Measurements from ENCODE around the gene FKBP1A. TPM values are rescaled to one million over a fixed set of nuclear protein-coding genes. Genes with fewer than 3 reads are reported as not detected.

FKBP1A gene
- total and polyA plus RNA-seq, 2 experiments from 2014 or later, result 99.5 to 161 TPM

GRCh38 chr20:1357921-1358671 is 34.8 kb downstream of the FKBP1A start:
- no peak for DNase-seq (ENCODE audit: low spot score)
- Histone ChIP-seq H4K20me1 (ENCODE audit: insufficient read depth, poor library complexity, severe bottlenecking) (no peaks in the 10 kb centered on the region), H3K36me3 (replicated peaks; ENCODE audit: insufficient read depth, low read depth) (no peaks in the 10 kb centered on the region), H3K4me1 (ENCODE audit: insufficient read depth) (no peaks in the 10 kb centered on the region), H3K4me2 (no peak overlapping the region), H3K27ac (no peak overlapping the region), H3K9me2 (replicated peaks; ENCODE audit: insufficient read depth) (no peaks in the 10 kb centered on the region), H3K79me2 (peaks cover 5% of the 10 kb centered on the region), H3K27me3 (no peaks in the 10 kb centered on the region), H3K4me3 (no peak overlapping the region), H3K9me3 (ENCODE audit: low read depth) (no peaks in the 10 kb centered on the region), H2AFZ (no peak overlapping the region)
- 97% methylated on average over 9 of the region's 9 CpGs for WGBS (ENCODE audit: low lambda C conversion rate, missing lambda C conversion rate)
- TF ChIP-seq CTCF (IDR thresholded peaks at IDR 0.05; ENCODE audit: poor library complexity) (no peak), EZH2phosphoT487 (IDR thresholded peaks at IDR 0.05; ENCODE audit: low read depth, severe bottlenecking, unreplicated experiment) (no peak), EZH2 (IDR thresholded peaks at IDR 0.05; ENCODE audit: borderline replicate concordance) (no peak)

GRCh38 chr20:1353956-1354355 is 38.9 kb downstream of the FKBP1A start:
- Histone ChIP-seq H3K36me3 (replicated peaks; ENCODE audit: insufficient read depth, low read depth) (no peaks in the 10 kb centered on the region), H3K9me3 (ENCODE audit: low read depth) (no peaks in the 10 kb centered on the region), H2AFZ (no peak overlapping the region), H3K9me2 (replicated peaks; ENCODE audit: insufficient read depth) (no peaks in the 10 kb centered on the region), H3K4me1 (ENCODE audit: insufficient read depth) (no peaks in the 10 kb centered on the region), H3K27me3 (no peaks in the 10 kb centered on the region), H3K27ac (no peak overlapping the region), H3K4me3 (no peak overlapping the region), H3K4me2 (no peak overlapping the region), H3K79me2 (peaks cover 11% of the 10 kb centered on the region), H4K20me1 (ENCODE audit: insufficient read depth, poor library complexity, severe bottlenecking) (no peaks in the 10 kb centered on the region)
- no peak for TF ChIP-seq EZH2 (IDR thresholded peaks at IDR 0.05; ENCODE audit: borderline replicate concordance)
- TF ChIP-seq EZH2phosphoT487 (IDR thresholded peaks at IDR 0.05; ENCODE audit: low read depth, severe bottlenecking, unreplicated experiment), result no peak
- no peak for DNase-seq (ENCODE audit: low spot score)

- H3K4me3 ChIP-seq, result no peak overlapping the region
- no peak overlapping the region for H3K4me2 ChIP-seq
- peaks cover 6% of the 10 kb centered on the region for H3K79me2 ChIP-seq
- no peaks in the 10 kb centered on the region for H3K27me3 ChIP-seq
- DNase-seq (ENCODE audit: low spot score), result no peak
- no peaks in the 10 kb centered on the region for H3K36me3 ChIP-seq (replicated peaks; ENCODE audit: insufficient read depth, low read depth)
- H3K27ac ChIP-seq, result no peak overlapping the region
- H4K20me1 ChIP-seq (ENCODE audit: insufficient read depth, poor library complexity, severe bottlenecking), result no peaks in the 10 kb centered on the region
- WGBS (ENCODE audit: low lambda C conversion rate, missing lambda C conversion rate), result 97% methylated on average over 2 of the region's 2 CpGs
- H3K9me3 ChIP-seq (ENCODE audit: low read depth), result no peaks in the 10 kb centered on the region
- H3K9me2 ChIP-seq (replicated peaks; ENCODE audit: insufficient read depth), result no peaks in the 10 kb centered on the region
- TF ChIP-seq EZH2phosphoT487 (IDR thresholded peaks at IDR 0.05; ENCODE audit: low read depth, severe bottlenecking, unreplicated experiment), result no peak
- TF ChIP-seq CTCF (IDR thresholded peaks at IDR 0.05; ENCODE audit: poor library complexity), result no peak
- TF ChIP-seq EZH2 (IDR thresholded peaks at IDR 0.05; ENCODE audit: borderline replicate concordance), result no peak
- H3K4me1 ChIP-seq (ENCODE audit: insufficient read depth), result no peaks in the 10 kb centered on the region
- no peak overlapping the region for H2AFZ ChIP-seq
These were observed 46.4 kb downstream of the FKBP1A start for GRCh38 chr20:1346315-1346969.

GRCh38 chr20:1345756-1346093 is 47.1 kb downstream of the FKBP1A start:
- H3K4me3 ChIP-seq, result no peak overlapping the region
- no peak overlapping the region for H3K4me2 ChIP-seq
- no peaks in the 10 kb centered on the region for H3K4me1 ChIP-seq (ENCODE audit: insufficient read depth)
- H3K9me2 ChIP-seq (replicated peaks; ENCODE audit: insufficient read depth), result no peaks in the 10 kb centered on the region
- no peak overlapping the region for H2AFZ ChIP-seq
- H3K9me3 ChIP-seq (ENCODE audit: low read depth), result no peaks in the 10 kb centered on the region
- no peaks in the 10 kb centered on the region for H3K36me3 ChIP-seq (replicated peaks; ENCODE audit: insufficient read depth, low read depth)
- no peaks in the 10 kb centered on the region for H4K20me1 ChIP-seq (ENCODE audit: insufficient read depth, poor library complexity, severe bottlenecking)
- WGBS (ENCODE audit: low lambda C conversion rate, missing lambda C conversion rate), result 88% methylated on average over 1 of the region's 1 CpG
- H3K79me2 ChIP-seq, result peaks cover under 1% of the 10 kb centered on the region
- no peak overlapping the region for H3K27ac ChIP-seq
- no peaks in the 10 kb centered on the region for H3K27me3 ChIP-seq
- DNase-seq (ENCODE audit: low spot score), result no peak
- TF ChIP-seq EZH2 (IDR thresholded peaks at IDR 0.05; ENCODE audit: borderline replicate concordance) (no peak), EZH2phosphoT487 (IDR thresholded peaks at IDR 0.05; ENCODE audit: low read depth, severe bottlenecking, unreplicated experiment) (no peak), CTCF (IDR thresholded peaks at IDR 0.05; ENCODE audit: poor library complexity) (no peak)

Data from hepatocyte (in vitro differentiated cells).